Hematopoietic multipotent progenitor cell treated with erythropoietin and hydrocortisone succinate and interleukin-3 and kit ligand, for 8 days (in vitro differentiated cells): ENCODE data around the gene GCK.

Source experiments
- DNase-seq: peaks from one replicate; pipeline ENCODE4 v3.0.0-alpha.2; 2015

Gene GCK

GRCh38 chr7:44189286-44189992, at the start of gene GCK:
Gene GCK (minus strand): TSS chr7:44189439. CDS start chr7:44188953, 486 bp downstream.
- DNase-seq: no peak

DNA sequence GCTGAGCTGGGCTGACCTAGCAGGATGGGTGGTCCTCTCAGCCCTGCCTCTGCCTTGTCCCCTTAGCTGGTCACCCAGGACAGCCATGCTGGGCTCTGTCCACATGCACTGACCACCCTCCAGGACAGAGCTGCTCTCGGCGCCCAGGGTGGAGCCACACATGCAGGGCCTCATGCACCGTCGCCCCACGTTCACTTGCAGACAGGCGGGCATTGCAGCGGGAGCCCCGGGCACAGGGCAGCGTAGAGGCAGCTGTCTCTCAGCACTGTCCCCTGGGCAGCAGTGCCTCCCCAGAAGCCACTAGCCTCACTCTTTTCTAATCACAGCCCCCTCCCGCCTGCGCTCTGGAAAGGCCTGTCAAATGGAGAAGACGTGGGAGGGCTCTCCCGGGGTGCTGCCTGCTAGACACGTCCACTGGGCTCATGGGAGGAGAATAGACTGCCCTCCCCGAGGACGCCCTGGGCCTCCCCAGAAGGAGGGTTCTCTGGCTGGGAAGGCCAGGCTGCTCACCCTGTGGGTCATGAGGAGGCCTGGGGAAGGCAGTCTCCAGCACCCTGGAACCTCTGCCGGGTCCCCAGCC, 49.0 kb upstream of the GCK start:
- DNase-seq: no peak

GRCh38 chr7:44237696-44238095, 48.5 kb upstream of the GCK start:
- no peak for DNase-seq

- no peak for DNase-seq
These were observed 47.1 kb upstream of the GCK start for GRCh38 chr7:44236333-44236728.

DNA sequence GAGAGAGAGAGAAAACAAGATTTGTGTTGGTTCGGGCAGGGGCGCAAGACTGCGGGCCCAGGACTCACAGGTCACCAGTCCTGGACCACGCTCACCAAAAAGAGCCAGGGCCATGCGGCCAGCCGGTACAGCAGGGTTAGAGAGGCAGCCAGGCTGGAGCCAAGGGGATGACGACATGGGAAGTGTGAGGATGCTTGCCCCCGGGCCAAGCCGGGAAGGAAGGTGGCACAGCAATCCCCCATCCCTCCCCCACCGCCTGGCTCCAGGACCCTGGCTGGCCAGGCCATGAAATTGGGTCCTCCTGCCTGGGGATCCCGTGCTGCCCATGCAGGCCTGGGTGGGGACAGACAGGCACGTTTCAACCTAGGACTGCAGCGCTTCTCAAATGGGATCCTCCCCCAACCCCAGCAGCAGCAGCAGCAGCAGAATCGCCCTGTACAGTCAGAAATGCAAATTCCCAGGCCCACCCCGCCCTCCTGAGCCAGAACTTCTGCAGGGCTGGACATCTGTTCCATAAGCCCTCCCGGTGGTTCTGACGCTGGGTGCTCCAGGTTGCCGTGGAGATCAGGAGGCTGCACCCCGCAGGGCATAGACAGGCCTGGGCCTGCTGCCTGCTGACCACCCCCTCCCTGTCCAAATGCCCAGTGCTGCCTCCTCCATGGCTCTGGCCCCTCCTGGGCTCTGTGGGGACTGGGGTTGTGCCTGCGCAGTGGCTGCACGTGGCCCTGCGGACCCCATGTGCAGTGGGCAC, 46.5 kb upstream of the GCK start:
- no peak for DNase-seq

DNA sequence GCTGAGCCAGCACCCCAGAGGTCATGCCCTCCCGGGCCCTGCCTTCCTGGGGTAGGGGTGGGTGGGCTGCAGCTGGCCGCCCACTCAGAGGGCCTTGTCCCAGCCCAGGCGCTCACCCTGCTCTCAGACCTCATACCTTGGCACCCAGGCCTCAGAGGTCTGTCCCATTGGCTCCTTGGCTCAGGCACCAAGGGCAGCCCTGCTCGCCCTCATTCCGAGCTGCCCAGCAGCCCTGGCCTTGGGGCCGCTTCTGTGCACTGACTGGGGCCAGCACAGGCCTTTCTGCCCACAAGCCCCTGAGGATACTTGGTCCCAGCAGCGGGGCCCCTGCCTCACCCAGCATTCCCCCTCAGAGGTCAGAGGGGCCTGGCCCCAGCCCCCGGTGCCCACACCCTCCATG, 45.8 kb upstream of the GCK start:
- no peak for DNase-seq

DNA sequence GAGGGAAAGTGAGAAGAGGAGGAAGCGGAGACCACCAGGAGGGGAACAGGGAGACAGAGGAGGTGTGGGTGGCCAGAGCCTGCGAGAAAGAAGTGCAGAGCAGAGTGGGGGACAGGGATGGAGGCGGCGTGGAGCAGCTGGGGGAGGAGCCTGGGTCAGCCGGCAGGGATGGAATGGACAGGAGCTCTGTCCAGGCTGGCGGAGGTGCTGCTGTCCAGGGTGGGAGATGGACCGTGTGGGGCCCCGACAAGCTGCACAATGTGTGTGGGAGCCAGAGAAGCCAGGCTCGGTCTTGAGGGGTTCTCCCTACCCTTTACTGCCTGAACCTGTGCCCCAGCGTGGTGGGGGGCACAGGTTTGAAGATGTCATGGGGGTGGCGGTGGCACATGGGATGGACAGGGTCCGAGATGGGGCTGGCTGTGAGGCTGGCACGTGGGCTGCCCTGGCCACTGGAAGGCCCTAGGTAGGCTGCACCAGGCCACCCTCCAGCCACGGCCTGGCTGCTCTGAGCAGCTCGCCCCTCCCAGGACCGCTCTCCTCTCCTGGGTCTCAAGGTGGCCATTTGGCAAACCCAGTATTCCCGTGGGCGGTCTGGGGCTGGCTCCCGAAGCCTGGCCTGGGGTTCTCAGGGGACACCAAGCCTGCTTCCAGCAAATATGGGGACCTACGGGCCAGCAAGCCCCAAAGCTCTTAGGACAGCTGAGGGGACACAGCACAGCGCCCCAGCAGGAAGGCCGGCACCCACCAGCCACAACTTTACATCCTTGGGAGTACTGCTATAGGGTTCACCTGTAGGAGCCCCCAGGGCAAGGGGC, 43.9 kb upstream of the GCK start:
- DNase-seq: no peak

DNA sequence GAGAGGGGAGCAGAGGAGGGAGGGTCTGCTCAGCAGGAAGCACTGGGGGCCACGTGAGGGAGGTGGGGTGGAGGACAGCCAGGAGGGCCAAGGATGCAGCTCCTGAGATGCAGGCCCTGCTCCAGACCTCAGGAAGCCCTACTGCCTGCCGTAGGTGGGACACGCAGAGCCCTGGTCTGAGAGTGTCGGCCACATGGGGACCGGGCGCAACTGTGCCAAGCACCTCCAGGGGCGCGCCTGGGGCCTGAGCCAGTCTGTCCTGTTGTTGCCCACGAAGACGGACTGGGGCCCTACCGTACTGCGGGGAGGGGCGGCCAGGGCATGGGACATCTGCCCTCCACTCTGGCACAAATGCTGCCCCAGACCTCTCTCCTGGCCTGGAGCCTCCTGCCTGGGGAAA, 43.2 kb upstream of the GCK start:
- DNase-seq: no peak

DNA sequence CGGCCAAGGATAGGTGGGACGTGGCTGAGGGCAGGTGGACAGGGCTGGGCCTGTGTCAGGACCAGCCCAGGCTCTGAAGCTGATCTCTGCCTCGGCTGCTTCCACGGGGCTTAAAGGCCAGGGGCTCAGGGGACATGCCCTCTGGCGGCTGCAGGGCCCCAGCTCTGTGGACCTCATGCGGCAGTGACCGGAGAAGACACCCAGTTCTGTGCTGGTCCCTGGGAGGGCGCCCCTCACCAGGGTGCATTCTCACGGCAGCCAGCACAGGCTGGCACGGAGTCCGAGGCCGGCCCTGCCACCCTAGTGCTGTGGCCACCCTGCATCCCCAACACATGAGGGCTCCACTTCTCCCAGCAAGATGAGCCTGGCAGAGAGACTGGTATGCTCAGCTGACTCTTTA, 41.8 kb upstream of the GCK start:
- no peak for DNase-seq

DNA sequence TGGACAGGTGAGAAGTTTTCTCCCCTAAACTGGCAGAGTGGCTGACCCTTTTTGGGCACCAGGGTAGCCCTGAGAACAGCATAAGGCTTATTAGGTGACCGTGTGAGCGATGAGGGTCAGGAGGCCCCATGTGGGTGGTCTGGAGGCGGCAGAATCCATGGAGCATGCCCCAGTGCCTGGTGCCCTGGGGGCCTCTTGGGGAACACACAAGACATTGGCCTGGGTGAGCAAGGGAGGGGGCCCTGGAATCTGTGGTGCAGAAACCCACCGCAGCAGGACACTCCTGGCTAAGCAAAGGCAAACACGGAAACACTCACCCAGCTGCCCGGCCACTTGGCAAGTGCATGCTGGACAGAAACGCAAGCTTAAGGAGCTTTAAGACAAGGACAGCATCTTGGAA, 41.0 kb upstream of the GCK start:
- no peak for DNase-seq

DNA sequence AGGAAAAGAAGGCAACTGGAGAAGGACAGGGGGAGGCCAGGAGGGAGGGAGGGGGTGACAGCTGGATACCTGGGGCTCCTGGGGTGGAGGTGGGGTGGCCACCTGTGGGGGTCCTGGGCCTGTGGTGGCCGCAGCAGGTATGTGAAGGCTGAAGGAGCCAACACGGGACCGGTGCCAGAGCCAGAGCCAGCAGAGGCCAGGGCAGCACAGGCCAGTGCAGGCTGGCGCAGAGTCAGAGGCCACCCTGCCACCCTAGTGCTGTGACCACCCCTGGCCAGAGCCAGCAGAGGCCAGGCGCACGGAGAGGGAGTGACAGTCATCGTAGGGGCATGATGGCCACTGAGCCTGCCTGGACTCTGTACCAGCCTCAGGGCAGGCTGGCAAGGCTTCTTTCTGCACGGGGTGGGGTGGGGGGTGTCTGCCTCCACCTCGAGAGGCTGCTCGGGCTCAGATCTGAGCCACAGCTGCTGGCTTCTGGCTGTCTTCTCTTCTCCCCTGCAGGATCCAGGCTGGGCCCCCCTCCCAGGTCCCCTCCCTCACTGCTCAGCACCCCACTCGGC, 40.4 kb upstream of the GCK start:
- DNase-seq: no peak

DNA sequence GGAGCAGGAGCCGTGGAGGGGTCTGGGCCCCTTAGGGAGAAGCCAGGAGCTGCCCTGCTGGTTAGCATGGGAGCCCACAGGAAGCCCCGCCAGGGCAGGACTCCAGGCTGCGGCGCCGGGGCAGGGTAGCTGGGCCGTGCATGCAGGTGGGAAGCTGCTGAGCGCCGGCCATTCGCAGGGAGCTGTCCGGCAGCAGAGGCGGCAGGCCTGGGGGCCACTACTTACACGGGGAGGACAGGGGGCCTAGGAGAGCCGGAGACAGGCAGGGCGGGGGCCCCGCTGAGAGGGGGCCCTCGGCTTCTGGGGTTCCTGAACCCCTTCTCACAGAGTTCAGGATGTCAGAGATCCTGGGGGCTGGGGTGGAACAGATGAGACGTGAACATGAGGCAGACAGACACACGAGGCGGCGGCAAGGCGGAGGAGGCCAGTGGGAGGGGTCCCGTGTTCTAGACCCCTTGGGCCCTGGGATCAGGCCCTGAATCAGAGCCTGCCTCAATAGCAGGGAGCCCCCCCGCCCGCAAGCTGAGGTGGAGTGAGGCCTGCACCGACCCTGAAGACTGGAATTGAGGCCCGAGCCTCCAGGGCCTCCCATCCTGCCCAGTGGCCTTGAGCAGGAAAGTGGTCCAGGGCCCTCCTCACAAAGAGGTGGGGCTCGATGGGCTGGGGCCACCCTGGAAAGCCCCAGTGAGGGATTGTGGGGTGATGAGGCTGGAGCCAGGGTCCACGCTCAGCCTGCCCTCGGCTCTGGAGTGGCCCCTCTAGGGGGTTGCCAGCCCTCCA, 39.5 kb upstream of the GCK start:
- DNase-seq: no peak

DNA sequence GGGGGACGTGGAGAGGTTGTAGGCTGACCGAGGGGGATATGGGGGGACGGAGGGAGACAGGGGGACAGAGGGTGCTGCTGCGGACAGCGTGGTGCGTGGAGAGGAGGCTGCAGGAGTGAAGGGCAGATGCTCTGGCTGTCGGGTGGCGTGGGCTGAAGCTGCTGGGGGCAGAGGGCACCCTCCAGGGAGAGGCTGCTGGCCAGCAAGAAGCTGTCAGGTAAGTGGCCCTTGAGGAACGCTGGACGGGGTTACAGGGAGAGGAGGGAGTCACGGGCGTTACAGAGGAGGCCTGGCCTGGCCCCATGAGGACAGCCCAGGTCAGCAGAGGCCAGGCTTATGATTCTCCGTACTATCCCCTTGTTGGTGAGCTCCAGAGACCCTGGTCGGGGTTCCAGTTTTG, 38.7 kb upstream of the GCK start:
- no peak for DNase-seq

- DNase-seq: no peak
These were observed 37.1 kb upstream of the GCK start for GRCh38 chr7:44226396-44226753.

GRCh38 chr7:44225566-44226395, 36.5 kb upstream of the GCK start:
- no peak for DNase-seq

DNA sequence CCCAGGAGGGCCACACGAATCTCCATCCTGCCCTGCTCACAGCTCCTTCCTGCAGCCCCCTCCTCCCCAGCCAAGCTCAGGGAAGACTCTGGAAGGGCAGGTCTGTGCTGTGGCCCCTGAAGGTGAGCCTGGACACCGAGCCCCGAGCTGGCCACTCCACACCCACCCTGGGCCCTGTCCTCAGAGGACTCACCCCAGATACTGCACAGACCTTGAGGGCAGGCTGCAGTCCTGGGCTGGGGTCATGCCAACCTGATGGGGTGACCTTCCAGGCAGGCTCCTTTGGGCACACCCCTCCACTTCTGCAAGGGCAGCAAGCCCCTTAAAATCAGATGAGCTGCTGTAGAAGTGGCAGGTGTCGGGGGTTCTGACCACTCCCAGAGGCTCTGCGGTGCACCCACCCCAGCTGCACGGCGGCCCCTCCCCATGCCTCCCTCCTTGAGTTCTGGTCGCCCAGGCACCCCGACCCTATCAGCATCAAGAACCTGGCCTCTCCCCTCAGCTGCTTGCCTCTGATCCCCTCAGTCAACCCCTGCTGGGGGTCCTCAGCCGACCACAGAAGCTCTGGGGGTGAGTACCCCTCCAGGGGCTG, 35.8 kb upstream of the GCK start:
- DNase-seq: no peak

DNA sequence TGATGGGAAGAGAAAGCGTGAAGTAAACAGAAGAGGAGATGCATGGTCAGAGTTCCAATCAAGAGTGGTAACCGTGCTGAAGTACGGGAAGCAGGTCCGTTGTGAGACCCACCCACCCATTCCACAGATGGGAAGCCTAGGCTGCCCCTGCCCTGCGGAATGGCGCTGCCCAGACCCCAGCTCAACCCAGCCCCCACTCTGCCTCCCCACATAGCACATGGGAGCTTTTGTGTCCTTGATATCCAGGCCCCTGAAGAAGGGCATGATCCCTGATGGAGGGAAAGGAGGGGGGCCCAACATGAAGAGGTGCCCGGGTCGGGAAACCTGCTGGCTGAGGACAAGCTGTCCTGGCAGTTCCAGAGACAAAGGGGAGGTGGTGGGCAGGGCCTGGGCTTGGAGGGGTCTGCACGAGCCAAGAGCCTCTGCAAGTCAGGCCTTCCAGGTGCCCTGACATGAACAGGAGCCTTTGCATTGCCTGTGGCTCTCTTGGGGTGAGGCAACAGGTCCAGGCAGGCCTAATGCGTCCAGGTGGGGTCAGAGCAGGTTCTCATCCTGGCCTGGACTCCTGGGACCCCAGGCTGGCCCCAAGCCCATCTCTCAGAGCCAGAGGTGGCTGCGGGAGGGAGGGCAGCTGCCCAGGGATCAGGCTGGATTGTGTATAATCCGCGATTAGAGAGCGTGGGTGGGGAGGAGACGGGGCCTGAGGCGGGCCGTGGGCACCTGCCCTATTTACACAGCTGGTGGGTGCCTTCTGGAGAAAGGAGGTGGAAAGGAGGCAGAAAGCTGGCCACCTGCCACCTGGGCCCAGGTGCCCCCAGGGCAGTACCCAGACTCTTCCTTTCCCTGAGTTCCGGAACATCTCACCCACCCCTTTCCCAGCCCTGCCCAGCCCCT, 35.1 kb upstream of the GCK start:
- no peak for DNase-seq

DNA sequence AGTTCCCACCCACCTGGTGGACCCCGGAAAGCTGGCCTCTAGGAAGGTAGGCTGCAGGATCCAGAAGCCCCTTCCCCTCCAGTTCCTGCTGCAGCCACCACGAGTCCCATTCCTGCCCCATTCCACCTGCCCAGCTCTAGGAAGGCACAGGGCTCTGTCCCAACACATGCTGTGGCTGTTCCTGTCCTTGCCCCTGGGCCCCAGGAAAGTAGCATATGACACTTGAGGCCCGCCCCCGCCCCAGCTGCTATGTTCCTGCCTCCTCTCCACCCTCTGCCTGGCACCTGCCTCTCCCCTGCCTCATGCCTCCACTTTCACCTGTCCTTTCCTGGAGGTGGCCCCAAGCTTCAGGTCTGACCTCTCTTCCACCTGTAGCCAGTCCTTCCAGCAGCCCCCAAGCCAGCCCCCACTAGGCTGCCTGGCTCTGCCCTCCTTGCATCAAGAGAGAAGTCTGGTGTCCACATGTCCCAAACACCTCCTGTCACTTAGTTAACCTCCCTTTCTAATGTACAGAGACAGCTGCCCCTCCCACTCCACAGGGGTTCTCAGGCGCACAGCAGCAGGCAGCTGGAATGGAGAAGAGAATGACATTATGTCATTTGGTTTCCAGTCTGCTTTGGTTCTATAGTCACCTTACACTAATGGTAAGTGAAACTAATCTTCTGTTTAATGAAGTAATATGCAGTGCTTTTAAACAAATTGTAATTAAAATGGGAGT, 34.3 kb upstream of the GCK start:
- DNase-seq: no peak

GRCh38 chr7:44222776-44223261, 33.6 kb upstream of the GCK start:
- DNase-seq: no peak
